Natural killer cell (primary cell): Measurements from ENCODE around the gene MGMT. TPM values are rescaled to one million over a fixed set of nuclear protein-coding genes. Genes with fewer than 3 reads are reported as not detected.

ENCODE experiments used
- ATAC-seq, 3 donors: fragments of 150-1000 bp in 2 of 3; fragments of 200-7000 bp in 1 of 3; cut with Tn5 transposase; 1 replicate in 1 of 3; 2 replicates in 2 of 3; pipeline ENCODE4 v1.10.0; 2021; ENCODE audit warnings: mild to moderate bottlenecking in 2 of 3, moderate library complexity in 2 of 3
- DNase-seq, 2 donors: peaks; one replicate each; pipeline versions ENCODE4 v3.0.0 to v3.0.0-alpha.2; 2013 to 2021; ENCODE audit warnings: mixed read lengths in 1 of 2
- H3K27ac ChIP-seq: one replicate; pipeline ENCODE4 v1.5.1; 2013; ENCODE audit warnings: mild to moderate bottlenecking, low read length
- H3K27me3 ChIP-seq: one replicate; pipeline ENCODE4 v1.6.1; 2013; ENCODE audit warnings: low read length; ENCODE audit not compliant: control insufficient read depth, insufficient read depth
- H3K36me3 ChIP-seq: one replicate; pipeline ENCODE4 v1.6.1; 2013; ENCODE audit warnings: low read length; ENCODE audit not compliant: control insufficient read depth, insufficient read depth
- H3K4me1 ChIP-seq: one replicate; pipeline ENCODE4 v1.6.1; 2013; ENCODE audit warnings: low read length; ENCODE audit not compliant: control insufficient read depth, insufficient read depth
- H3K4me3 ChIP-seq: one replicate; pipeline ENCODE4 v1.5.1; 2013; ENCODE audit warnings: low read length
- H3K9me3 ChIP-seq: one replicate; pipeline ENCODE4 v1.6.1; 2013; ENCODE audit warnings: low read length; ENCODE audit not compliant: control insufficient read depth, insufficient read depth
- H3K27ac Mint-ChIP-seq, 2 donors: one replicate each; pipeline ENCODE4 v1.8.0; 2022; ENCODE audit warnings: mild to moderate bottlenecking in 2 of 2, mixed read lengths in 2 of 2, moderate library complexity in 1 of 2
- H3K27me3 Mint-ChIP-seq, 2 donors: one replicate each; pipeline ENCODE4 v1.8.0; 2022; ENCODE audit warnings: low read depth in 2 of 2, mixed read lengths in 2 of 2
- H3K36me3 Mint-ChIP-seq: one replicate; pipeline ENCODE4 v1.8.0; 2022; ENCODE audit warnings: mixed read lengths
- H3K4me1 Mint-ChIP-seq, 2 donors: one replicate each; pipeline ENCODE4 v1.8.0; 2022; ENCODE audit warnings: mixed read lengths in 2 of 2
- H3K4me3 Mint-ChIP-seq: one replicate; pipeline ENCODE4 v1.8.0; 2022; ENCODE audit warnings: mild to moderate bottlenecking, moderate library complexity, mixed read lengths
- H3K9me3 Mint-ChIP-seq, 2 donors: one replicate each; pipeline ENCODE4 v1.8.0; 2022; ENCODE audit warnings: mixed read lengths in 2 of 2
- WGBS: methylation state at CpG from one replicate; pipeline ENCODE4 v1.1.7; 2013; ENCODE audit warnings: missing lambda C conversion rate; ENCODE audit not compliant: insufficient coverage; 5-methylcytosine and 5-hydroxymethylcytosine counted together
- intact Hi-C: fragments of 100-400 bp; cut with micrococcal nuclease; formaldehyde crosslinking; loops from one replicate; pipeline ENCODE4 v1.14.2; 2022
- total RNA-seq, 4 donors: library from RNA; stranded (reverse); fragments of 120-200 nt in 1 of 4; gene quantifications; one replicate each; pipeline versions ENCODE4 v1.2.3 to v1.2.4, GENCODE V29; 2013 to 2022
- TF ChIP-seq, protein P1 (sequence below): fragments of 200-600 bp; IDR thresholded peaks from one replicate; pipeline ENCODE4 v1.8.0; 2022; ENCODE audit warnings: antibody characterized with exemption

Gene MGMT
- total RNA-seq, 3 donors from 2014 or later (not counting 1 experiment from before 2014, with no cell fraction given) = 16.5 to 19.7 (median 18.8) TPM

DNA sequence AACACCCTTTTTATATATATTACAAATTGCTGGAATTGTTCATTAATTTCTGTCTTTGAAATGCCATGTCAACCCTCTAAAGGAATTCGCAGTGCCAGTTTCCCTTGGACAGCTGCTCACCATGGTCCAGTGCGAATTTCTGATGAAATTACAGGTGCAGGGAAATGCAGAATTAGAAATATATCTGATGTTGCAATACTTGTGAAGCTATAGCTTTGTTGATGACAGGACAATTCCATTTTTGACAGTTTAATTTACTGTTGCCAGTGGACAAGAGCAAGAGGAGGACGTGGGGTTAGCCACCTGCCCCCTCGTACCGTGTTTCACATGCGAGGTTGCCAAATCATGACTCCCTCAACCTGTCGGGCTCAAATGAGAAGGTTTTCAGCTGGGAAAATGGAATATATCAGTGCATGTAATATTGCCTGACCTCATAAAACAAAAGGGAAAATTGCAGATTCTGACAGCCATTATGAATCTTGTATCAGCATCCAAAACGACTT, 140.6 kb downstream of the MGMT start:
- no peaks in the 10 kb centered on the region for H3K9me3 ChIP-seq
- H3K4me1 ChIP-seq = peaks cover 5% of the 10 kb centered on the region
- ATAC-seq (no peak), DNase-seq (no peak)
- WGBS = 97% methylated on average over 8 of the region's 8 CpGs
- intact Hi-C loops = no loop called here
- H3K27ac ChIP-seq = no peak overlapping the region
- TF ChIP-seq, protein P1, sequence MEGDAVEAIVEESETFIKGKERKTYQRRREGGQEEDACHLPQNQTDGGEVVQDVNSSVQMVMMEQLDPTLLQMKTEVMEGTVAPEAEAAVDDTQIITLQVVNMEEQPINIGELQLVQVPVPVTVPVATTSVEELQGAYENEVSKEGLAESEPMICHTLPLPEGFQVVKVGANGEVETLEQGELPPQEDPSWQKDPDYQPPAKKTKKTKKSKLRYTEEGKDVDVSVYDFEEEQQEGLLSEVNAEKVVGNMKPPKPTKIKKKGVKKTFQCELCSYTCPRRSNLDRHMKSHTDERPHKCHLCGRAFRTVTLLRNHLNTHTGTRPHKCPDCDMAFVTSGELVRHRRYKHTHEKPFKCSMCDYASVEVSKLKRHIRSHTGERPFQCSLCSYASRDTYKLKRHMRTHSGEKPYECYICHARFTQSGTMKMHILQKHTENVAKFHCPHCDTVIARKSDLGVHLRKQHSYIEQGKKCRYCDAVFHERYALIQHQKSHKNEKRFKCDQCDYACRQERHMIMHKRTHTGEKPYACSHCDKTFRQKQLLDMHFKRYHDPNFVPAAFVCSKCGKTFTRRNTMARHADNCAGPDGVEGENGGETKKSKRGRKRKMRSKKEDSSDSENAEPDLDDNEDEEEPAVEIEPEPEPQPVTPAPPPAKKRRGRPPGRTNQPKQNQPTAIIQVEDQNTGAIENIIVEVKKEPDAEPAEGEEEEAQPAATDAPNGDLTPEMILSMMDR = no peak
- no peak overlapping the region for H3K4me3 Mint-ChIP-seq
- H3K9me3 Mint-ChIP-seq = no peaks in the 10 kb centered on the region
- no peaks in the 10 kb centered on the region for H3K36me3 ChIP-seq
- no peak overlapping the region for H3K27ac Mint-ChIP-seq
- no peaks in the 10 kb centered on the region for H3K27me3 ChIP-seq
- peaks cover 20 to 31% of the 10 kb centered on the region in 2 donors for H3K4me1 Mint-ChIP-seq
- H3K27me3 Mint-ChIP-seq = no peaks in the 10 kb centered on the region
- no peak overlapping the region for H3K4me3 ChIP-seq
- H3K36me3 Mint-ChIP-seq = no peaks in the 10 kb centered on the region

DNA sequence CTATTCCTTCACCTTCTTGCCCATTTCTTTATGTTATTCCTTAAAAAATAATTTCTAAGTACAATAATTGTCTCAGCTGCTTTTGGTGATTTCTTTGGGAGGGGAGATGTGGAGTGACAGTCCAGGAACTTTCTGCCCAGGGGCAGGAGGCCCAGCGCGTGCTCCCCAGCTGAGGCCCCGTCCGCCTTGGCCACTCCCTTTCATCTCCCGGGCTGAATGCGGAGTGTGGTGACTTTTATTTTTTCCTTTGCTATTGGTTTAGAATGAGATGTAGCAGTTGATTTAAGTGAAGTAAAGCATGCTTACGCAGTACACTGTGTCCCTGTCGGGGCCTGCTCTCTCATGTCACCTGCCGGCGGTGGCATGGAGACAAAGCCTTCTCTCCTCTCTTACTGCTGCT, 141.6 kb downstream of the MGMT start:
- H3K4me1 ChIP-seq = peaks cover 5% of the 10 kb centered on the region
- Mint-ChIP-seq H3K36me3 (no peaks in the 10 kb centered on the region), H3K27ac (no peak overlapping the region), H3K4me1 (peaks cover 20 to 31% of the 10 kb centered on the region in 2 donors), H3K9me3 (no peaks in the 10 kb centered on the region), H3K4me3 (no peak overlapping the region), H3K27me3 (no peaks in the 10 kb centered on the region)
- DNase-seq = no peak
- H3K9me3 ChIP-seq = no peaks in the 10 kb centered on the region
- no peak for ATAC-seq
- no peaks in the 10 kb centered on the region for H3K27me3 ChIP-seq
- no peak overlapping the region for H3K27ac ChIP-seq
- TF ChIP-seq, protein P1 = no peak
- whole genome bisulfite sequencing = 97% methylated on average over 10 of the region's 10 CpGs
- no peaks in the 10 kb centered on the region for H3K36me3 ChIP-seq
- no peak overlapping the region for H3K4me3 ChIP-seq
- intact Hi-C loops = no loop called here

DNA sequence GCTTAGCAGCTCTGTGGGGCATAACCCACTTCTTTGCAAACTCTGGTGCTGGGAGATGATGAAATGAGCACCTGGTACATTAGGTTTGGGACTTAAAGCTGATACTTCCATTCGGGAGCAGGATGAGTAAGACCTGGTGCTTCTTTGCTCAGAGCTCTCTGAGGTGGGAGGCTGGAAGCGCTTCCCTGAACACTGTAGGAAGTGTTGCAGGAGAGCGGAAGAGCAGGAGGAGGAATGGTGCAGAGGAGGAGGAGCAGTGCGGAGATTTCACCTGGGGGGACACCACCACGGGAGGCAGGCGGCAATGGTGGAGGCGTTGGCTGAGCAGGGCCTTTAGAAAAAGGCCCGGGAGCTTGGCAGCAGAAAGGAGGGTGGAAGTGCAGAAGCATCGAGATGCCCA, 142.5 kb downstream of the MGMT start:
- TF ChIP-seq, protein P1 = no peak
- Histone ChIP-seq H3K36me3 (no peaks in the 10 kb centered on the region), H3K9me3 (no peaks in the 10 kb centered on the region), H3K4me1 (no peaks in the 10 kb centered on the region), H3K27me3 (no peaks in the 10 kb centered on the region), H3K4me3 (no peak overlapping the region), H3K27ac (no peak overlapping the region)
- no peaks in the 10 kb centered on the region for H3K36me3 Mint-ChIP-seq
- no peaks in the 10 kb centered on the region for H3K9me3 Mint-ChIP-seq
- no peak overlapping the region for H3K27ac Mint-ChIP-seq
- 97% methylated on average over 9 of the region's 9 CpGs for WGBS
- intact Hi-C loops = no loop called here
- H3K4me3 Mint-ChIP-seq = no peak overlapping the region
- ATAC-seq (no peak), DNase-seq (no peak)
- no peaks in the 10 kb centered on the region for H3K27me3 Mint-ChIP-seq
- H3K4me1 Mint-ChIP-seq = peaks cover 14 to 23% of the 10 kb centered on the region in 2 donors

DNA sequence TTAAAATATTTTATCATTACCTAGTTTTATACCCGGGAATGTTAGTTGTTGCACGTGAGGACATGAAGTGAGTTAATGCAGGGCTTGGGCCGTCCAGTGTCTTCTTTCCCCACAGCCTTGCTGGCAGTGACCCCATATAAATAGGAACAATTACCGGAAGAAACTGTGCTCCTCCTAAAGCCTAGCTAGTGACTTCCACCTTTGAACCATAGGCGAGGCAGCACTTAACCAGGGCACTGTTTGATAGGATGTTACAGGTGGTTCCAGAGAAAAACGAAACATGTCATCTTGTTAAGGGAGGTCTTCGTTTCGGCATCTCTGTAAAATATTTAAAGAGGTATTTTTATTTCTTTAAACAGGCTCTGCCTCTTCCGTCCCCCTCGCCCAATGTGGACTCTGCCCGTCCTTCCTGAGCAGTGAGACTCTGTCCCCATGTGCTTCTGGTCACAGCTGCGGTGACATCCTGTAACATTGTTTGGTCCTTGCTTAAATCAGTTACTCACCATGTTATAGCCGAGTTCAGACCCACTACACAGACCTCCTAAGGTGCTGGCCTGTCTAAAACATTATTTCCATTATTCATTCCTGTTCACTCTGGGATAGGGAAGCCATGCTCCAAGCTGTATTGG, 145.6 kb downstream of the MGMT start:
- H3K27me3 ChIP-seq = no peaks in the 10 kb centered on the region
- H3K4me3 ChIP-seq = no peak overlapping the region
- Mint-ChIP-seq H3K4me1 (peaks cover 22 to 46% of the 10 kb centered on the region in 2 donors), H3K4me3 (no peak overlapping the region), H3K9me3 (no peaks in the 10 kb centered on the region), H3K36me3 (no peaks in the 10 kb centered on the region), H3K27me3 (no peaks in the 10 kb centered on the region), H3K27ac (no peak overlapping the region)
- H3K9me3 ChIP-seq = no peaks in the 10 kb centered on the region
- H3K36me3 ChIP-seq = no peaks in the 10 kb centered on the region
- H3K27ac ChIP-seq = no peak overlapping the region
- H3K4me1 ChIP-seq = no peaks in the 10 kb centered on the region
- ATAC-seq (no peak), DNase-seq (no peak)
- TF ChIP-seq, protein P1 = no peak
- 94% methylated on average over 12 of the region's 13 CpGs for WGBS
- intact Hi-C loops = loop anchor here (5.0 kb wide), 1 partner anchor 40 kb away; no protein-coding TSS in a partner anchor
